ENCODE results near the gene FRAT2.
A peak's percentile ranks its signal among the peaks of the same experiment; 100 is the strongest.

The FRAT2 gene

GRCh38 chr10:97334370-97335175 lies at the start of gene FRAT2:
FRAT2 (minus strand) TSS chr10:97334729; CDS start chr10:97334572, 157 bp downstream.
- peak within 1 kb of the TSS; percentile 85 to 92 (median 91) for H3K4me3 Mint-ChIP-seq
- H3K27ac Mint-ChIP-seq, result peak within 1 kb of the TSS; percentile 85 to 95 (median 89)
- peaks cover 50% of the 10 kb centered on the region for H3K4me1 Mint-ChIP-seq
- H3K9me3 Mint-ChIP-seq, result no peaks in the 10 kb centered on the region
- peaks cover 10% of the 10 kb centered on the region for H3K36me3 Mint-ChIP-seq (ENCODE audit: low read depth)
- TF ChIP-seq CTCF (IDR thresholded peaks at IDR 0.05; ENCODE audit: unreplicated experiment in 3 of 3), result no peak
- peaks cover 53% of the 10 kb centered on the region for H3K27me3 Mint-ChIP-seq (ENCODE audit: low read depth)

GRCh38 chr10:97384156-97384555 lies 49.6 kb upstream of the FRAT2 start:
- Mint-ChIP-seq H3K27me3 (ENCODE audit: low read depth) (no peaks in the 10 kb centered on the region), H3K4me1 (no peaks in the 10 kb centered on the region), H3K4me3 (no peak overlapping the region), H3K9me3 (no peaks in the 10 kb centered on the region), H3K36me3 (ENCODE audit: low read depth) (peaks cover 29% of the 10 kb centered on the region), H3K27ac (no peak overlapping the region)
- no peak for TF ChIP-seq CTCF (IDR thresholded peaks at IDR 0.05; ENCODE audit: unreplicated experiment in 3 of 3)

GRCh38 chr10:97383159-97383558 lies 48.6 kb upstream of the FRAT2 start:
- TF ChIP-seq CTCF (IDR thresholded peaks at IDR 0.05; ENCODE audit: unreplicated experiment in 3 of 3), result no peak
- Mint-ChIP-seq H3K4me1 (no peaks in the 10 kb centered on the region), H3K4me3 (no peak overlapping the region), H3K27me3 (ENCODE audit: low read depth) (no peaks in the 10 kb centered on the region), H3K36me3 (ENCODE audit: low read depth) (peaks cover 22% of the 10 kb centered on the region), H3K27ac (no peak overlapping the region), H3K9me3 (no peaks in the 10 kb centered on the region)

GRCh38 chr10:97381626-97382025 lies 47.1 kb upstream of the FRAT2 start:
- no peak for TF ChIP-seq CTCF (IDR thresholded peaks at IDR 0.05; ENCODE audit: unreplicated experiment in 3 of 3)
- Mint-ChIP-seq H3K27me3 (ENCODE audit: low read depth) (no peaks in the 10 kb centered on the region), H3K27ac (no peak overlapping the region), H3K4me3 (no peak overlapping the region), H3K36me3 (ENCODE audit: low read depth) (peaks cover 20% of the 10 kb centered on the region), H3K9me3 (no peaks in the 10 kb centered on the region), H3K4me1 (no peaks in the 10 kb centered on the region)

- no peak for TF ChIP-seq CTCF (IDR thresholded peaks at IDR 0.05; ENCODE audit: unreplicated experiment in 3 of 3)
- peaks cover 20% of the 10 kb centered on the region for H3K36me3 Mint-ChIP-seq (ENCODE audit: low read depth)
- no peaks in the 10 kb centered on the region for H3K4me1 Mint-ChIP-seq
- no peaks in the 10 kb centered on the region for H3K27me3 Mint-ChIP-seq (ENCODE audit: low read depth)
- no peak overlapping the region for H3K27ac Mint-ChIP-seq
- no peak overlapping the region for H3K4me3 Mint-ChIP-seq
- H3K9me3 Mint-ChIP-seq, result no peaks in the 10 kb centered on the region
Measured at GRCh38 chr10:97380516-97380915, 46.0 kb upstream of the FRAT2 start.

All from nephron (organoid).